Mesenchymal stem cell (in vitro differentiated cells and primary cell): ENCODE data around the gene CELF4.

Experiments
- DNase-seq: peaks from one replicate; pipeline ENCODE4 v3.0.0-alpha.2; 2013
- H2AFZ ChIP-seq: one replicate; pipeline ENCODE4 v1.6.1; 2013; ENCODE audit warnings: low read depth, mild to moderate bottlenecking, control low read depth, inconsistent platforms, low read length, moderate library complexity
- H2AK5ac ChIP-seq: 2 replicates; pipeline ENCODE4 v1.6.1; 2013; ENCODE audit warnings: low read length, moderate library complexity, mild to moderate bottlenecking, inconsistent platforms; ENCODE audit not compliant: severe bottlenecking
- H2BK120ac ChIP-seq: one replicate; pipeline ENCODE4 v1.6.1; 2013; ENCODE audit warnings: low read depth, mild to moderate bottlenecking, inconsistent platforms, low read length, moderate library complexity
- H2BK12ac ChIP-seq, 2 experiments: one replicate each; pipeline ENCODE4 v1.6.1; 2013; ENCODE audit warnings: inconsistent platforms in 2 of 2, low read length in 2 of 2, mild to moderate bottlenecking in 2 of 2, moderate library complexity in 2 of 2, control low read depth in 1 of 2
- H2BK15ac ChIP-seq: one replicate; pipeline ENCODE4 v1.6.1; 2013; ENCODE audit warnings: mild to moderate bottlenecking, low read depth, inconsistent platforms; ENCODE audit not compliant: poor library complexity, severe bottlenecking
- H2BK5ac ChIP-seq: 2 replicates; pipeline ENCODE4 v1.6.1; 2013; ENCODE audit warnings: low read depth, mild to moderate bottlenecking, low read length, control low read depth, inconsistent platforms; ENCODE audit not compliant: poor library complexity, severe bottlenecking
- H3K14ac ChIP-seq, 2 experiments: one replicate each; pipeline ENCODE4 v1.6.1; 2013; ENCODE audit warnings: inconsistent platforms in 2 of 2, low read length in 2 of 2, control low read depth in 1 of 2, mild to moderate bottlenecking in 1 of 2, moderate library complexity in 1 of 2
- H3K18ac ChIP-seq, 2 experiments: one replicate each; pipeline ENCODE4 v1.6.1; 2013; ENCODE audit warnings: inconsistent platforms in 2 of 2, low read length in 2 of 2, control low read depth in 1 of 2, low read depth in 1 of 2, mild to moderate bottlenecking in 1 of 2
- H3K23ac ChIP-seq, 2 experiments: one replicate each; pipeline ENCODE4 v1.6.1; 2013; ENCODE audit warnings: inconsistent platforms in 2 of 2, low read length in 2 of 2, mild to moderate bottlenecking in 2 of 2, moderate library complexity in 2 of 2, control low read depth in 1 of 2
- H3K27ac ChIP-seq: 2 replicates; pipeline ENCODE4 v1.5.1; 2013; ENCODE audit warnings: mild to moderate bottlenecking, moderate library complexity, low read length, control low read depth, inconsistent platforms; ENCODE audit not compliant: poor library complexity, severe bottlenecking
- H3K27me3 ChIP-seq, 2 experiments: 2 replicates each; pipeline versions ENCODE4 v1.6.1 to v1.7.0; 2013; ENCODE audit warnings: low read length in 2 of 2, mild to moderate bottlenecking in 2 of 2, moderate library complexity in 2 of 2, control low read depth in 1 of 2, inconsistent platforms in 1 of 2; ENCODE audit not compliant: control insufficient read depth in 1 of 2, insufficient read depth in 1 of 2
- H3K36me3 ChIP-seq, 2 experiments: 2 replicates each; pipeline versions ENCODE4 v1.6.1 to v1.7.0; 2013; ENCODE audit warnings: low read length in 2 of 2, control low read depth in 1 of 2, inconsistent platforms in 1 of 2, low read depth in 1 of 2, mild to moderate bottlenecking in 1 of 2; ENCODE audit not compliant: insufficient read depth in 2 of 2, control insufficient read depth in 1 of 2
- H3K4ac ChIP-seq, 2 experiments: one replicate each; pipeline ENCODE4 v1.6.1; 2013; ENCODE audit warnings: inconsistent platforms in 2 of 2, low read length in 2 of 2, mild to moderate bottlenecking in 2 of 2, moderate library complexity in 2 of 2, control low read depth in 1 of 2, low read depth in 1 of 2
- H3K4me1 ChIP-seq: 2 replicates; pipeline ENCODE4 v1.6.1; 2013; ENCODE audit warnings: low read depth, low read length, control low read depth; ENCODE audit not compliant: control insufficient read depth, insufficient read depth
- H3K4me2 ChIP-seq: 2 replicates; pipeline ENCODE4 v1.6.1; 2013; ENCODE audit warnings: low read length, mild to moderate bottlenecking, inconsistent platforms; ENCODE audit not compliant: poor library complexity, severe bottlenecking
- H3K4me3 ChIP-seq, 2 experiments: 2 replicates each; pipeline versions ENCODE4 v1.5.1 to v1.7.0; 2013; ENCODE audit warnings: low read length in 2 of 2, mild to moderate bottlenecking in 2 of 2, control low read depth in 1 of 2, low read depth in 1 of 2; ENCODE audit not compliant: insufficient read depth in 1 of 2
- H3K79me1 ChIP-seq: replicated peaks from 2 replicates; pipeline ENCODE4 v1.6.1; 2013; ENCODE audit warnings: mild to moderate bottlenecking, control low read depth, low read length, inconsistent platforms; ENCODE audit not compliant: poor library complexity, severe bottlenecking
- H3K9ac ChIP-seq: 2 replicates; pipeline ENCODE4 v1.7.0; 2013; ENCODE audit warnings: mild to moderate bottlenecking, low read length, moderate library complexity
- H3K9me3 ChIP-seq: 2 replicates; pipeline ENCODE4 v1.7.0; 2013; ENCODE audit warnings: mild to moderate bottlenecking, low read length; ENCODE audit not compliant: control insufficient read depth
- H4K8ac ChIP-seq: one replicate; pipeline ENCODE4 v1.6.1; 2013; ENCODE audit warnings: inconsistent platforms, mild to moderate bottlenecking, low read length, moderate library complexity
- H4K91ac ChIP-seq: one replicate; pipeline ENCODE4 v1.6.1; 2013; ENCODE audit warnings: mild to moderate bottlenecking, low read length, inconsistent platforms
- WGBS: methylation state at CpG from one replicate; pipeline ENCODE4 v1.1.7; 2013; ENCODE audit warnings: mixed read lengths; 5-methylcytosine and 5-hydroxymethylcytosine counted together

Gene CELF4

GRCh38 chr18:37277804-37278203 lies 287.8 kb downstream of the CELF4 start:
- no peak overlapping the region for H3K4me2 ChIP-seq
- H3K79me1 ChIP-seq = no peaks in the 10 kb centered on the region
- H2AFZ ChIP-seq = no peak overlapping the region
- WGBS = 82% methylated on average over 10 of the region's 10 CpGs
- H3K27me3 ChIP-seq = peaks cover 54 to 91% of the 10 kb centered on the region in 2 experiments
- no peak overlapping the region for H3K4me3 ChIP-seq
- no peaks in the 10 kb centered on the region for H3K36me3 ChIP-seq
- H4K8ac ChIP-seq = no peak overlapping the region
- H2AK5ac ChIP-seq = no peak overlapping the region
- H2BK120ac ChIP-seq = no peak overlapping the region
- H3K4me1 ChIP-seq = no peaks in the 10 kb centered on the region
- no peak overlapping the region for H2BK15ac ChIP-seq
- H3K18ac ChIP-seq = no peak overlapping the region
- no peak overlapping the region for H3K23ac ChIP-seq
- H3K27ac ChIP-seq = no peak overlapping the region
- H4K91ac ChIP-seq = no peak overlapping the region
- H2BK12ac ChIP-seq = no peak overlapping the region
- no peaks in the 10 kb centered on the region for H3K9me3 ChIP-seq
- H3K9ac ChIP-seq = no peak overlapping the region
- H2BK5ac ChIP-seq = no peak overlapping the region
- H3K14ac ChIP-seq = no peak overlapping the region
- DNase-seq = no peak
- no peak overlapping the region for H3K4ac ChIP-seq

GRCh38 chr18:37276111-37276890 lies 289.3 kb downstream of the CELF4 start:
- no peak overlapping the region for H3K4me2 ChIP-seq
- no peaks in the 10 kb centered on the region for H3K9me3 ChIP-seq
- H3K36me3 ChIP-seq = no peaks in the 10 kb centered on the region
- WGBS = 80% methylated on average over 10 of the region's 10 CpGs
- H4K91ac ChIP-seq = no peak overlapping the region
- H2BK120ac ChIP-seq = no peak overlapping the region
- H3K27me3 ChIP-seq = peaks cover 44 to 83% of the 10 kb centered on the region in 2 experiments
- H3K27ac ChIP-seq = no peak overlapping the region
- H4K8ac ChIP-seq = no peak overlapping the region
- no peak overlapping the region for H2BK15ac ChIP-seq
- H2BK12ac ChIP-seq = no peak overlapping the region
- H3K18ac ChIP-seq = no peak overlapping the region
- H3K23ac ChIP-seq = no peak overlapping the region
- no peak overlapping the region for H2AK5ac ChIP-seq
- H3K4me1 ChIP-seq = no peaks in the 10 kb centered on the region
- no peak overlapping the region for H3K4me3 ChIP-seq
- no peaks in the 10 kb centered on the region for H3K79me1 ChIP-seq
- no peak overlapping the region for H2BK5ac ChIP-seq
- no peak overlapping the region for H3K9ac ChIP-seq
- no peak for DNase-seq
- no peak overlapping the region for H3K4ac ChIP-seq
- no peak overlapping the region for H2AFZ ChIP-seq
- H3K14ac ChIP-seq = no peak overlapping the region

GRCh38 chr18:37275237-37275741 lies 290.3 kb downstream of the CELF4 start:
- Histone ChIP-seq H4K8ac (no peak overlapping the region), H3K27me3 (peaks cover 41 to 75% of the 10 kb centered on the region in 2 experiments), H3K18ac (no peak overlapping the region), H3K9ac (no peak overlapping the region), H2AK5ac (no peak overlapping the region), H3K27ac (no peak overlapping the region), H3K36me3 (no peaks in the 10 kb centered on the region), H3K4me1 (no peaks in the 10 kb centered on the region), H2BK12ac (no peak overlapping the region), H2BK15ac (no peak overlapping the region), H3K4me2 (no peak overlapping the region), H2BK120ac (no peak overlapping the region), H3K14ac (no peak overlapping the region), H3K9me3 (no peaks in the 10 kb centered on the region), H3K4ac (no peak overlapping the region), H2BK5ac (no peak overlapping the region), H3K23ac (no peak overlapping the region), H3K4me3 (no peak overlapping the region), H3K79me1 (no peaks in the 10 kb centered on the region), H4K91ac (no peak overlapping the region), H2AFZ (no peak overlapping the region)
- no peak for DNase-seq
- 65% methylated on average over 17 of the region's 32 CpGs for WGBS

- Histone ChIP-seq H3K9ac (no peak overlapping the region), H3K9me3 (no peaks in the 10 kb centered on the region), H3K4me2 (no peak overlapping the region)
Observed at GRCh38 chr18:37274309-37275236, 291.0 kb downstream of the CELF4 start.

More at GRCh38 chr18:37274309-37275236, 291.0 kb downstream of the CELF4 start:
- Histone ChIP-seq H3K4me3 (no peak overlapping the region), H2AFZ (no peak overlapping the region), H3K4me1 (no peaks in the 10 kb centered on the region), H3K23ac (no peak overlapping the region), H3K27me3 (peaks cover 34 to 68% of the 10 kb centered on the region in 2 experiments), H2BK15ac (no peak overlapping the region), H3K36me3 (no peaks in the 10 kb centered on the region), H2AK5ac (no peak overlapping the region), H3K4ac (no peak overlapping the region), H3K27ac (no peak overlapping the region), H2BK12ac (no peak overlapping the region), H3K18ac (no peak overlapping the region), H3K79me1 (no peaks in the 10 kb centered on the region), H2BK120ac (no peak overlapping the region), H4K91ac (peak overlapping the region; percentile 27), H3K14ac (no peak overlapping the region), H4K8ac (no peak overlapping the region), H2BK5ac (no peak overlapping the region)
- no peak for DNase-seq
- 92% methylated on average over 81 of the region's 82 CpGs for WGBS
